Measurements from ENCODE around the gene TMEM11. TPM values are rescaled to one million over a fixed set of nuclear protein-coding genes. Genes with fewer than 3 reads are reported as not detected.

The TMEM11 gene
- total RNA-seq, 2 donors from 2014 or later, result 7.0 to 22.4 TPM

DNA sequence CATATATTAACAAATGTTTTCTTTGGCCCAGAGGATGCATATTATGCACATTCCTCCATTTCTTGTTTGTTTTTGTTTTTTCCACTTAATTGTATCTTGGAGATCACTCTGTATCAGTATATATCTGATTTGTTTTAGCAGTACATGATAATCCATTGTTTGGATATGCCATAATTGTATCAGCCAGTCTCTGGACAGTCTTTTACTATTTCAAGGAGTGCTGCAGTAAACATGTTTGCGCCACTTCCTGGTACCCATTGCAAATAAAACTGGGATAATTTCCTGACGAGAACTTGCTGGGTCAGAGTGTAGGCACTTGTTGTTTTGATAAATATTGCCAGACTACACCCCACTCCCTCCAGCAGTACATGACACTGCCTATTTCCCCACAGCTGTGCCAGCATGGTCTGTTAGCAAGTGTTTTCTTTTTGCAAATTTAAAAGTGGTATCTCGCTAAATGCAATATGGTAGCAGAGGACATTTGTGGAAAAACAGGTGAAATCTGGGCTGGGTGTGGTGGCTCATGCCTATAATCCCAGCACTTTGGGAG is 4.9 kb upstream of the TMEM11 start:
- H3K27ac ChIP-seq, result no peak overlapping the region

GRCh38 chr17:21218101-21218500 is 4.1 kb upstream of the TMEM11 start:
- no peaks in the 10 kb centered on the region for H3K27me3 ChIP-seq
- DNase-seq (no peak), ATAC-seq (no peak)
- H3K4me1 ChIP-seq, result peaks cover 20% of the 10 kb centered on the region
- TF ChIP-seq POLR2A (IDR thresholded peaks at IDR 0.05) (no peak), CTCF (IDR thresholded peaks at IDR 0.05) (no peak)
- no peak overlapping the region for H3K27ac ChIP-seq
- H3K36me3 ChIP-seq (replicated peaks in 1 of 2; ENCODE audit: insufficient read depth in 1 of 2, low read depth in 2 of 2), result no peaks in the 10 kb centered on the region
- WGBS, 2 donors, result 81 to 84% methylated on average over 3 of the region's 3 CpGs
- H3K9me3 ChIP-seq, result no peaks in the 10 kb centered on the region
- intact Hi-C loops (cut with DNase I), result no loop called here
- H3K4me3 ChIP-seq, result no peak overlapping the region

More for the DNA sequence above, 4.9 kb upstream of the TMEM11 start:
- no peaks in the 10 kb centered on the region for H3K36me3 ChIP-seq (replicated peaks in 1 of 2; ENCODE audit: insufficient read depth in 1 of 2, low read depth in 2 of 2)
- H3K4me1 ChIP-seq, result peaks cover 18% of the 10 kb centered on the region
- ATAC-seq (no peak), DNase-seq (no peak)
- WGBS, 2 donors, result 71 to 74% methylated on average over 3 of the region's 3 CpGs
- no peak overlapping the region for H3K4me3 ChIP-seq
- no peak for TF ChIP-seq POLR2A (IDR thresholded peaks at IDR 0.05)
- TF ChIP-seq CTCF (IDR thresholded peaks at IDR 0.05), result no peak
- no peaks in the 10 kb centered on the region for H3K9me3 ChIP-seq
- intact Hi-C loops (cut with DNase I), result no loop called here
- H3K27me3 ChIP-seq, result no peaks in the 10 kb centered on the region

- H3K36me3 ChIP-seq (replicated peaks in 1 of 2; ENCODE audit: insufficient read depth in 1 of 2, low read depth in 2 of 2), result no peaks in the 10 kb centered on the region
- DNase-seq (no peak), ATAC-seq (no peak)
- WGBS, 2 donors, result 47 to 54% methylated on average over 1 of the region's 1 CpG
- intact Hi-C loops (cut with DNase I), result no loop called here
- TF ChIP-seq CTCF (IDR thresholded peaks at IDR 0.05), result no peak
- TF ChIP-seq POLR2A (IDR thresholded peaks at IDR 0.05), result no peak
- H3K27ac ChIP-seq, result no peak overlapping the region
- no peak overlapping the region for H3K4me3 ChIP-seq
- peaks cover 27% of the 10 kb centered on the region for H3K4me1 ChIP-seq
- no peaks in the 10 kb centered on the region for H3K9me3 ChIP-seq
- H3K27me3 ChIP-seq, result no peaks in the 10 kb centered on the region
These were observed 3.4 kb upstream of the TMEM11 start for GRCh38 chr17:21217346-21217745.

- ATAC-seq (no peak), DNase-seq (no peak)
- Histone ChIP-seq H3K36me3 (replicated peaks in 1 of 2; ENCODE audit: insufficient read depth in 1 of 2, low read depth in 2 of 2) (no peaks in the 10 kb centered on the region), H3K4me3 (no peak overlapping the region), H3K27me3 (no peaks in the 10 kb centered on the region), H3K27ac (no peak overlapping the region), H3K9me3 (no peaks in the 10 kb centered on the region), H3K4me1 (peaks cover 42% of the 10 kb centered on the region)
- TF ChIP-seq CTCF (IDR thresholded peaks at IDR 0.05) (no peak), POLR2A (IDR thresholded peaks at IDR 0.05) (no peak)
- intact Hi-C loops (cut with DNase I), result no loop called here
- 80 to 81% methylated on average over 6 of the region's 6 CpGs for WGBS, 2 donors
These were observed 2.0 kb upstream of the TMEM11 start for GRCh38 chr17:21215935-21216334.

Data from body of pancreas (tissue), 4 donors.